GM23248 (cell line): Measurements from ENCODE around the gene TOMM7.

Experiments used
- EZH2 ChIP-seq: fragments of 200-600 bp; sonication (generic); IDR thresholded peaks from 2 replicates; pipeline ENCODE4 v1.6.1; 2018; ENCODE audit warnings: antibody characterized with exemption, mild to moderate bottlenecking; ENCODE audit not compliant: insufficient read depth, poor library complexity, severe bottlenecking
- EZH2phosphoT487 ChIP-seq: fragments of 200-600 bp; sonication (generic); IDR thresholded peaks from 2 replicates; pipeline ENCODE4 v1.6.1; 2018; ENCODE audit warnings: antibody characterized with exemption, moderate library complexity, mild to moderate bottlenecking, low read depth; ENCODE audit not compliant: insufficient read depth

GRCh38 chr7:22833113-22833855 lies 10.6 kb upstream of the TOMM7 start:
- TF ChIP-seq EZH2 (no peak), EZH2phosphoT487 (no peak)
